NCI-H2171 treated with DMSO at 0.1 percent for 48 hours (cell line): ENCODE results near the gene OPRM1.
"Not testable (repeated sequence)": the region's sequence is repeated elsewhere in the genome, so short reads cannot be mapped to it uniquely, and the experiment has no call there.

Experiments
- DNase-seq: peaks from one replicate; lab custom pipeline; 2025; lab: John Stamatoyannopoulos, UW

The OPRM1 gene

GRCh38 chr6:154206996-154207395 lies 168.0 kb downstream of the OPRM1 start:
- DNase-seq, result no peak

GRCh38 chr6:154209555-154209954 lies 170.5 kb downstream of the OPRM1 start:
- no peak for DNase-seq

- DNase-seq, result no peak
Measured at GRCh38 chr6:154210678-154211077, 171.6 kb downstream of the OPRM1 start.

GRCh38 chr6:154213782-154214181 lies 174.7 kb downstream of the OPRM1 start:
- no peak for DNase-seq

DNA sequence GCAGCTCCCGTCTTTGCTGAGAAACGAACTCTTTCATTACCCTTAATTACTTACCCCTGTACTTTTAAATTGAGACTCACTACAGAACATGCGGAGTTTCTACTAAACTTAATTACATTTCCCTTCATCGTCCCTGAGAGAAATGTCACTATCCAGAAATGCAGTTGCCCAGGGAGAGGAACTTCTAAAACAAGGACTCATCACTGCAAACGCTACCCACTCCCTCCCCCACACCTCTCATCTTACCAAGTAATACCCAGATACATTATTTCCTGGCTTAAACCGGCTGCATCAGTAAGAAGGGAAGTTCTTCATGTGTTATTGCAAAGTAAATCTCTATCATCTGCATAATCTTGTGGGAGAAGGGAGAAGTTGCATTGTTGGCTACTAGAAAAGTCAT lies 179.3 kb downstream of the OPRM1 start:
- no peak for DNase-seq

DNA sequence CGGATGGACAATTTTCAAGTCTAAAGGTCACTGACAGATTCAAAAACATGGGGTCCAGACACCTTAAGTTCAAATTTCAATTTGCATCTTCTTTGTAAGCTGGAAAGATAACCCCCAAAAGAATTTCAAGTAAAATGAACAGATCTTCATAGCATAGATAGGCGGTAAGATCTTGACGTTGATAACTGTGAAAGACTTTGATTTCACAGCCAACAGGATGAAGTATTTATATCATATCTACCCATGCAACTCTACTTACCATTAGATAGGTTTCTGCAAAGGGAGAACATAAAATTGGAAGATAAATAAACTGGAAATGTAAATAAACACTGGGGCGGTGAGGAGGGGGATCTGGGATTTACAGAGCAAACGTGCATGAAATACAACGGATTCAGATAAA lies 179.7 kb downstream of the OPRM1 start:
- DNase-seq, result no peak

DNA sequence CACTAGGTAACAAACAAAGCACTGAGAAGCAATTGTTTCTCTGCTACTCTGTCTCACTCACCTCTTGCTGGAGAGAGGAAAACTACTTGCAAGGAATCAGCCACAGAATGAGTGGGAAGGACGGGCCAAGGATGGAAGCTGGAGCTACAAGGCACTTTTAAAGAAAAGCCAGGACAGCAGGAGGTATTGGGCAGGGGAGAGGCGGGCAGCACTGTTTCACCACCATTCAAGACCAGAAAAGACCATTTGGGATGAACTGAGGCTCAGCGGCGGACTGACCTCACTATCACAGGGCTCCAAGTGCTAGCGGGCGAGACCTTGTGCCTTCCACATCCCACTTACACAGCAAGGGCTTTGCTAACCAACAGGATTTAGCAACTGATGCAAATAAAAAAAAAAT lies 180.2 kb downstream of the OPRM1 start:
- DNase-seq, result no peak

GRCh38 chr6:154222716-154223115 lies 183.7 kb downstream of the OPRM1 start:
- no peak for DNase-seq

GRCh38 chr6:154223296-154223695 lies 184.3 kb downstream of the OPRM1 start:
- no peak for DNase-seq

- DNase-seq, result no peak
Measured at GRCh38 chr6:154226461-154226860, 187.4 kb downstream of the OPRM1 start.

GRCh38 chr6:154227862-154228520 lies 189.0 kb downstream of the OPRM1 start:
- DNase-seq, result no peak

GRCh38 chr6:154228521-154228905 lies 189.5 kb downstream of the OPRM1 start:
- no peak for DNase-seq

DNA sequence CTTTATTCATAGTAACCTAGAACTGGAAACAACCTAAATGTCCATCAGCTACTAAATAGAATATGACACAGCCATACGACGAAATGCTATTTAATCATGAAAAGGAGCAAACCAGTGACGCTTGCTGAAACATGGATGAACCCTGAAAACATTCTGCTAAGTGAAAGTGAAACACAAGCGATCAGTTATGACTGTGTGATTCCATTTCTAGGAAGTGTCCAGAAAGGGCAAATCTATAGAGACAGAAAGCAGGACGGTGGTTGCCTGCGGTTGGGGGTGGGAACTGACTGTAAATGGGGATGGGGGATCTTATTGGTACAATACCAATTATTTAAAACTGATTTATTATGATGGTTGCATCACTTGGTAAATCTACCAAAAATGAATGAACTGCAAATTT lies 190.7 kb downstream of the OPRM1 start:
- DNase-seq, result no peak

DNA sequence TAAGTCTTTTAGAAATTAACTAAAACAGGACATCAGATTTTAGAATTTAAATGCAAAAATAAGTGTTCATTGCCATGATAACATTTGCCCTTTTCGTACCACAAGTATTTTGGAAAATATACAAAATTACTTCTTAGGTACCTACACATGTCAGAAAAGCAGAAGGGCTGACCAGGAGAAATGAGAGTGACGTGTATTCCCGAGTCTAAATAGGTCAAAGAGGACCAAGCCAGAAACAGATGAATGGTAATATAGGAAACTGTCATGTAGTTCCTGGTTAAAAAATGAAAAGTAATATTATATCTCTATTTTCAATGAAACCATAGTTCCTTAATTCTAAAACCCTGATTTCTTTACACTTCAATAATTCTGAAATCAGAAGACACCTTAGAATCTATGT lies 191.4 kb downstream of the OPRM1 start:
- DNase-seq, result no peak

DNA sequence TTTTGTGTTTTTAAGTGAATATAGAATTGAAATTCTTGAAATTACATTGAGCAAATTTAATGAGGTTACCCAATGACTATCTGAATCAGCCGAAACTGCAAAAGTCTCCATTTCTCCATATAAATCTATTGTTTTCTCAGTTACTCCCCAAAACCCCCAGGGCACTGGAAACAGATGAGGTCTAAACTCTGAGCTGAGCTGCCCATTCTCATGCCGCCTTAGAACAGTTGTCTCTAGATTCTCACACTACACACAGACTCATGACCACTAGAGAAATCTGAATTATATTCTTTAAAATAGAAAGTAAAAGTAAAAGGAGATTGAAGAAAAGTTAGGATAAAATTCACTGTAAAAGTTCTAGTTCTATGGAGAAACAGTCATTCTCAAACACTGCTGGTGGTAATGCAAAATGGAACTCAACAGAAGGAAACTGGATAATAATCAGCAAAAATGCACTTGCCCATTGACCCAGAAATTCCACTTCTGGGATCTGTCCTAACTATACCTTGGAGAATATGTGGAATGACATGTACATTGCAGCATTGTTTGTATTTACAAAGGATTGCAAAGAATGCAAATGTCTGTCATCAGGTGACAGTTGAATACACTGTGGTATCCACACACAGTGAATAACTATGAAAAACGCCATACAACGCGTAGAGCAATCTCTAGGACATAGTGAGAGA lies 192.0 kb downstream of the OPRM1 start:
- DNase-seq, result no peak

GRCh38 chr6:154232013-154232910 lies 193.2 kb downstream of the OPRM1 start:
- DNase-seq, result no peak

DNA sequence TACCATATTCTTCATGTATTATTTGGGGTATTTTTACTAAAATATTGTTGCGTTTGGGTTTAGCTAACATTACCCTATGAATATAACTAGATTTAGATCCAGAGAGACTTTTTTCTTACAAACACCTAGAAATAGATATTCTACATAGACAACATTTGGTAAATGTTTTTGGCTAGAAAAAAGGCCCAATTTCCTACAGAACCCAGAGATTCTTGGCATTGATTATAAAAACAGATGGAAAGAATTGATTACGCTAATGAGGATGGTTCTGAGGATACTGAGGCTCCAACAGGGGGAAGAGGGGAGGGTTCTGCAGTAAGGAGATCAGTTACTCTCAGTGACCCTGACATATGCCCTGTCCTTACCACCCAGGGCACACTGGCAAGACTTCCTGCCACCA lies 194.3 kb downstream of the OPRM1 start:
- no peak for DNase-seq

DNA sequence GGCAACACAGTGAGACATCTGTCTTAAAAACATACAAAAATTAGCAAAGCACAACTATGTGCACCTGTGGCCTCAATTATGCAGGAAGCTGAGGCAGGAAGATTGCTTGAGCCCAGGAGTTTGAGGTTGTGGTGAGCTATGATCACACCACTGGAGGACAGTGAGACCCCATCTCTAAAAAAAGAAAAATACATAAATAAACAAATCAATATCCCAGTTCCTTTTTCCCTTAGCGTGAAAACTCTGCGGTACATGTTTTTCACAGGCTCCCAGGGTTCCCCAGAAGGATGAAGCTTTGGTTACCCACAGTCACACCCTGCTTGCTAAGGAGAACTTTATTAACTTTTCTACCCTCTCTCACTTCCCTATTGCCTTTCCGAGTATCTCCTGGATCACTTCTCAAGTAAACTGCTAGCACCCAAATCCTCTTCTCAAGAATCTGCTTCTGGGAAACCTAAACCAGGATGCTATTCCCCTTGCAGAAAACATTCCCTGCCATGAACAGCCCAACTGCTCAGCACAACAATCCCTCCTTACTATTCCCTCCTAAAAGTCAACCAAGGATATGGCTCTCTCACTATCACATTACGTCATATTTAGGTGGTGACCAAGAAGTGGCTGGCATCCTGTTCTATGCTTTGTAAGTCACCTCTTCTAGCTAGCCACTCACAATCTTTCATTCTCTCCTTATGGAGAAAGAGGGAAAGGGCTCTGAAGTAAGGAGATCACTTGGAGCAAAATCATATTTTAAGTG lies 195.2 kb downstream of the OPRM1 start:
- no peak for DNase-seq

GRCh38 chr6:154236646-154237301 lies 197.7 kb downstream of the OPRM1 start:
- DNase-seq, result no peak

GRCh38 chr6:154238831-154239230 lies 199.8 kb downstream of the OPRM1 start:
- DNase-seq, result no peak

GRCh38 chr6:154239392-154239791 lies 200.4 kb downstream of the OPRM1 start:
- DNase-seq, result no peak

- not testable (repeated sequence) for DNase-seq
Measured at GRCh38 chr6:154241061-154241460, 202.0 kb downstream of the OPRM1 start.
